ENCODE data around the gene CD53.

CD53 gene

GRCh38 chr1:110876748-110877341 lies 3.9 kb downstream of the CD53 start:
- DNase-seq (ENCODE audit: low spot score): no peak

- DNase-seq (ENCODE audit: low spot score): no peak
These were observed 4.4 kb downstream of the CD53 start for GRCh38 chr1:110877364-110877763.

GRCh38 chr1:110877776-110878175 lies 4.8 kb downstream of the CD53 start:
- no peak for DNase-seq (ENCODE audit: low spot score)

DNA sequence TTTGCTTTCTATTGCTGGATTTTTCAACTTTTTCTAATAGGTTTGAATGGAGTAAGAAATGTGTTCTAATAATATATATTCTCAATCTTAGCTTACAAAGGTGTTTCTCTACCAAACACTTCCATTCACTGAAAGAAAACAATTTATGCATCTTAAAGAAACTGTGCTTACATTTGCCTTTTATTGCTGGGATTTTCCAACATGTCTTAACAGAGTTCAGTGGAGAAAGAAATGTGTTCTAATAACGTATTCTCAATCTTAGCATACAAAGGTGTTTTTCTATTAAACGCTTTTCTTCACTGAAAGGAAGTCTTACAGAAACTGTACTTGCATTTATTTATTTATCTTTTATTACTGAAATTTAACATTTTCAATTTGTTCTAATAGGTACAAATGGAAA lies 5.6 kb downstream of the CD53 start:
- no peak for DNase-seq (ENCODE audit: low spot score)

DNA sequence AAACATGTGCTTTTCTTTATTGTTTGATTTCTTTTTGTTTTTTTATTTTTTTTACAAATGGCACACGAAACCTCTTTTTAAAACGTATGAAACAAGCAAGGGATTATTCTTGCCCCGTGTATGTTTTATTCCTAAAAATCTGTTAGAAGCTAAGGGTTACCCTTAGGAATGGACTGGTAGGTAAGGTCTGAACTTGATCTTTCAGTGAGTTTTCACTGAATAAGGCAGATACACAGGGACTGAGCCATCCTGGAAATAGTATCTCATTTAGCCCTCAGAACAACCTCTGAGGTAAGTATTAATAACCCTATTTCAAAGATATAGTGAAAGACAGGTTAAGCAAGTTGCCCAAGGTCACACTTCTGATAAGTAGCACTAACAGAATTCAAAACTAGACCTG lies 6.0 kb downstream of the CD53 start:
- no peak for DNase-seq (ENCODE audit: low spot score)

DNA sequence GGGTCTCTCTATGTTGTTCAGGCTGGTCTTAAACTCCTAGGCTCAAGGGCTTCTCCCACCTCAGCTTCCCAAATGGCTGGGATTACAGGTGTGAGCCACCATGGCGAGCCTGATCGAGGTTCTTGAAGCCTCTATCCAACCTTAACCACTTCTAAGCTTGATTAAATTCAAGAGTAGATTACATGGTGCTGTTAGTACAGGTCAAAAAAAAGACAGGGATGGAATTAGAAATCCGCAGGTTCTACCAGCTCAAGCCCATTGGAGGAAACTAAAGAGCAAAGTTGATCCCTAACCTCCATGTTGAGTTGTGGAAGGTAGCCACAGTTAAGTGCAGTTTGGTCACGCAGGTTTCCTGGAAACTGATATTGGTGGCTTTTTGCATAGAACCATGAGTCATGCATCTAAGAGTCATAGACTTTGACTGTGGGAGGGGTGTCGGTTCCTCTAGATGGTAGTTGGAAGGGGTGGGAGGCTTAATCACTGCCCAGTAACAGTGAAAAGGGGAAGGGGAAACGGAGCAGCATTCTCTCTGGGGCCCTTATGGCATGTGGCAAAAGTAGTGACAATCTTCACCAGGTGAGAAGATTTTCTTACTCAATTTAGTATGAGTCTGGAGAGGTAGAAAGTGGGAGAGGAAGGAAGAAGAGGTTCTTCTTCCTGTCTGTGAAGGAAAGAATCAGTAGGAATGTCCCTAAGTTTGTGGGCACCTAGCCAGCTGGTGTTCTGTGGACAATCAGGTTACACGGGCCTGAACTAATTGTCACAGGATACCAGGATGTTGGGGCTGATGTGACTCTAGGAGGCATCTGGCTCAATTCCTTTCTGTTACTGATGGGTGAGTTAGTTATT lies 7.0 kb downstream of the CD53 start:
- DNase-seq (ENCODE audit: low spot score): no peak

GRCh38 chr1:110880708-110881374 lies 7.9 kb downstream of the CD53 start:
- DNase-seq (ENCODE audit: low spot score): no peak

DNA sequence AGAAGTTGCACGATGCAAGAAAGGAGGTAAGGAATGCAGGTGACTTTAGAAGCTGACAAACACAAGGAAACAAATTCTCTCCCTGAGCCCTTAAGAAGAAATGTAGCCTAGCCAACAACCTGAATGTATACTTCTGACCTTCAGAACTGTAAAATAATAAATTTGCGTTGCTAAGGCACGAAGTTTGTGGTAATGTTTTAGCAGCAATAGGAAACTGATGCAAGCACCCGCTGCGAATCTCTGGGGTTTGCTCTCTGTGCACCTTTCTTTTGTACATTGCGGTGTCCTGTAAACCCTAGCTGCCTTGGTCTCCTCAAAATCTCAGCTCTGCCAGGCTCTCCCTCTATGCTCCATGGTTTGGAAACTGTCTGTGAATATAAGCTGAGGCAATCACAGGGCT lies 15.1 kb downstream of the CD53 start:
- DNase-seq (ENCODE audit: low spot score): no peak

DNA sequence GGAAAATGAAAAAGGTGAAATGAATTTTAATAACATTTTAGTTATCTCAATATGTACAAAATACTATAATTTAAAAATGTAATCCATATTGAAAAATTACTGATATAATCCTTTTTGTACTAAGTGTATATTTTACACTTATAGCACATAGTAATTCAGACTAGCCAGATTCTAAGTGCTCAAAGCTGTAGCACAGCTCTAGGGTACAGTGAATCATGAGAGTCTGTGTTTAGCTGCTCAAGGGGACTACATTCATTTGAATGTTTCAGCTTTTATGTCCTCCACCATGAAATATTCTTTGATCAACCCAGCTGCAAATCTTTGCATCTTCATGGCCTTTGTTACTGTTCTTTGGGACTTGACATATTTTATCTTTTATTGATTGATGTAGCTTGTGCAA lies 15.7 kb downstream of the CD53 start:
- DNase-seq (ENCODE audit: low spot score): no peak

DNA sequence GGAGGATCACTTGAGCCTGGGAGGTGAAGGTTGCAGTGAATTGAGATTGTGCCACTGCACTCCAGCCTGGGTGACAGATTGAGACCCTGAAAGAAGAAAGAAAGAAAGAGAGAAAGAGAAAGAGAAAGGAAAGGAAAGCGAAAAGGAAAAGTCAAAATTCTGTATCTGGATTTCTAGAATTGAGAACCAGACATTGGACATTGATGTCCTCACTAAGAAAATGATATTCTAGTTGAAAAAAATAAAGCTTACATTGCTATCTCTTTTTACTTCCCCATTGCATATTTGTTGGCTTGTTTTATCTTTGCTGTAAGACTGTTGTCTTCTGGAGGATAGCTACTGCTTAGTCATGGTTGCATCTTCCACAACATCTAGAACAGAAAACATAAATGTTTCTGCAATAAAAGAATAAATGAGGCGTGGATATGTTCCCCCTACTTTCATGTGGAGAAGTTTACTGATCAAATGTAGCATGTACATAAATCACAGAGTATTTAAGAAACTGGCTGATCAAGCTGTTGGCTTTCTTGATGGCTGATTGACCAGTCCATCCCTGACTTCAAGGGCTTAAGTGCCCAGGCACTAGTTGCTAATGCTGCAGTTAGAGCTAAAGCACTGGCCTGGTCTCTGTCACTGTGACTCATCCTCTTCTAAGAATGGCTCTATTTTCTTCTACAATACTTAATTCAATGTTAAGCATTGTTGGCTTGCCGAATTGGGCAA lies 17.7 kb downstream of the CD53 start:
- no peak for DNase-seq (ENCODE audit: low spot score)

DNA sequence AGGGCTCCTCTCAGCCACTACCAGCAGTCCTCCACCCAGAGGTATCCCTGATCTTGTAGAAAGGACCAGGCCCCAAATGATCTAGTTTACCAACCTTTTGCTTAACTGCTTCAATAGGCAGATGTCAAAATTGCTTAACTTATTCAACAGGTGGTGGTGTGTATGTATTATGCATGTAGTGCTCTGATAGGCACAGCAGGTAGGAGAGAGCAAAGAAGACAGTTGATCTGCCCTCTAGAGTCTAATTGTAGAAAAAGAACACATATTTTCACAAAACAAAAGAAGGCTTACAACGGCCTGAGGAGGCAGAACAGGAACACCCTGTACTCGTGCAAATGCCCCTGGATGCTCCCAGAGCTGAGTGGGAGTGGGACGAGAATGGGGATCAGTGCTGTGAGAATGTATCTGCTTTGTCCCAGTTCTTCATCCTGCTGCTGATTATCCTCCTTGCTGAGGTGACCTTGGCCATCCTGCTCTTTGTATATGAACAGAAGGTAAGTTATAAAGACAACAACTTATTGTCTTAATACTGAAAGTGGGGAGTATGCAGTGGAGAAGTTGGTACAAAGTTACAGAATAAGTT lies 21.1 kb downstream of the CD53 start:
- no peak for DNase-seq (ENCODE audit: low spot score)

GRCh38 chr1:110896090-110896489 lies 23.1 kb downstream of the CD53 start:
- no peak for DNase-seq (ENCODE audit: low spot score)

DNA sequence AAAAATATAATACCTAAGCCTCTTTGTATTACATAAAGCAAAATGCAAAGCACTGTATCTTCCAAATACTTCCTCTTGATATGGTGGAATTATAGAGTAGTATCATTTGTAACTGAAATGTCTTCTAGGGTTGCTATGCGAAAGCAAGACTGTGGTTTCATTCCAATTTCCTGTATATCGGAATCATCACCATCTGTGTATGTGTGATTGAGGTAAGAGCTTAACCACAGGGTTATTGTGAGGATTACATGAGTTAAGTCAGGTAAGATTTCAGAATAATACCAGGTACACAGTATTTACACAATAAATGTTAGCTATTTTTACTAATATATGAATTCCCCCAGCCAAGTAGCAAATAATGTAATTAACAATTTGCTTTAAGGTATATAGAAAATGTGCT lies 24.7 kb downstream of the CD53 start:
- DNase-seq (ENCODE audit: low spot score): no peak

GRCh38 chr1:110898734-110899457 lies 25.9 kb downstream of the CD53 start:
- no peak for DNase-seq (ENCODE audit: low spot score)

DNA sequence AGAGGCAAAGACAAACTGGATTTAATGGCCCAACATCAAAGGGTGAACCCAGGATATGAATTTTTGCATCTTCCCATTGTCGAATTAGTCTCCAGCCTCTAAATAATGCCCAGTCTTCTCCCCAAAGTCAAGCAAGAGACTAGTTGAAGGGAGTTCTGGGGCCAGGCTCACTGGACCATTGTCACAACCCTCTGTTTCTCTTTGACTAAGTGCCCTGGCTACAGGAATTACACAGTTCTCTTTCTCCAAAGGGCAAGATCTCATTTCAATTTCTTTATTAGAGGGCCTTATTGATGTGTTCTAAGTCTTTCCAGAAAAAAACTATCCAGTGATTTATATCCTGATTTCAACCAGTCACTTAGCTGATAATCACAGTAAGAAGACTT lies 26.5 kb downstream of the CD53 start:
- no peak for DNase-seq (ENCODE audit: low spot score)

GRCh38 chr1:110902820-110903463 lies 30.0 kb downstream of the CD53 start:
- no peak for DNase-seq (ENCODE audit: low spot score)

DNA sequence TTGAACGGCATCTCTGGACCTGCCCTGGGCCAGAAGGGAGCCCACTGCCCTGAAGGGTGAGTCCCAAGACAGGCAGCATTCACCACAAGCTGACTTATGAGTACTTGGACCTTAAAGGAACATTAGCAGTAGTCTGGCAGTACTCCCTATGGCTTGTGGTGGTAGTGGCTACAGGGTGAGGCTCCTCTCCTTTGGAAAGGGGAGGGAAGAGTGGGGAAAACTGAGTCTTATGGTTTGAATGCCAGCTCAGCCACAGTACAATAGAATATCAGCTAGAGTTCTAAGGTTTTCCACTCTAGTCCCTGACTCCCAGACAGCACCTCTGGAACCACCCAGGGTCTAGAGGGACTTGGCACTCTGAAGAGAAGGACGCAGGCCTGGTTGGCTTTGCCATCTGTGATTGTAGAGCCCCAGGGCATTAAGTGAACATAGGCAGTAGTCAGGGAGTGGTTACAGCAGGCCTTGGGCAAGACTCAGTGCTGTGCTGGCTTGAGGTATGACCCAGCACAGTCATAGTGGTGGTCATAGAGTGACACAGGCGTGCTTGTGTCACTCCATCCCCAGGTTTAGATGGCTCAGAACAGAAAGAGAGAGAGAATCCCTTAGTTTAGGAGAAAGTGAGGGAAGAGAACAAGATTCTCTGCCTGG lies 31.0 kb downstream of the CD53 start:
- DNase-seq (ENCODE audit: low spot score): no peak

- DNase-seq (ENCODE audit: low spot score): no peak
These were observed 39.8 kb downstream of the CD53 start for GRCh38 chr1:110912784-110913183.

DNA sequence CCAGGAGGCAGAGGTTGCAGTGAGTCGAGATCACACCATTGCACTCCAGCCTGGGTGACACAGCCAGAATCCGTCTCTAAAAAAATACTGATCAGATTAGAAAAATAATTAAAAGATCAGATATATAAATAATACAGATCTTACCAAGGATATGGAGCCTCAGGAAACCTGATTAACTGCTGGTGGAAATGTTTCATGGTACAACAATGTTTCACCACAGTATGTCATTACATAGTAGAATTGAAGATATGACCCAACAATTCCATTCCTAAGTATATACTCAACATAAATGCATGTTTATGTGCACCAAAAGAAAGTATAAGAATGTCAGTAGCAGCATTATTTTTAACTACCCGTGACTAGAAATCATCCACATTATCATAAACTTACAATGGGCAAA lies 41.7 kb downstream of the CD53 start:
- no peak for DNase-seq (ENCODE audit: low spot score)

DNA sequence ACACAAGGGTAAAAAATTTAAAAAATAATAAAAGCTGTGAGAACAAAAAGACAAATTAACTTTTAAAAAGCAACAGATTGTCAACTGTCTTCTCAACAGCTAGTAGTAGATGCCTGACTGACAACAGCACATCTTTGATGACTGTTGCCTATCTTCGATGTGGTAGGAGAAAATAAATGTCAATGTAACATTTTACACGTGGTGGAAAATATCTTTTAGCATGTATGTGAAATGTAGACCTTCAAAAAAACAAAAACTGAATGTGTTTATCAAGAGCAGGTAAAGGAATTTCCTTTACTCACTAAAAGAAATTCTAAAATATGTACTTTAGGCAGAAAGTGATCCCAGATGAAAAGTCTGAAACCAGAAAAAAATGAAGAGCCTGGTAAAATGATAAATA lies 42.9 kb downstream of the CD53 start:
- no peak for DNase-seq (ENCODE audit: low spot score)

- DNase-seq (ENCODE audit: low spot score): no peak
These were observed 43.3 kb downstream of the CD53 start for GRCh38 chr1:110916274-110916668.

Measured in HuH-7.5 (cell line).